DND-41 (cell line): Measurements from ENCODE around the gene LIMK2.

ENCODE experiments used
- CTCF ChIP-seq: IDR thresholded peaks from 2 replicates; pipeline ENCODE4 v1.5.1; 2012; ENCODE audit warnings: borderline replicate concordance, low read length, moderate library complexity, mild to moderate bottlenecking; ENCODE audit not compliant: poor library complexity, severe bottlenecking; ENCODE audit errors: extremely low read depth
- EZH2 ChIP-seq: IDR thresholded peaks from 3 replicates; pipeline ENCODE4 v1.6.1; 2012; ENCODE audit warnings: borderline replicate concordance, low read depth, mild to moderate bottlenecking, moderate library complexity, low read length, inconsistent platforms; ENCODE audit not compliant: severe bottlenecking

- no peak for TF ChIP-seq CTCF
- no peak for TF ChIP-seq EZH2
These were observed 23.0 kb downstream of the LIMK2 start for GRCh38 chr22:31235081-31235480.
